ENCODE measurements around the gene MCRIP2. TPM values are rescaled to one million over a fixed set of nuclear protein-coding genes. Genes with fewer than 3 reads are reported as not detected.

MCRIP2 gene
- total RNA-seq, 1 experiment from 2014 or later, result 44.6 TPM

- H3K27ac Mint-ChIP-seq (ENCODE audit: low read depth, unreplicated experiment), result no peak overlapping the region
- TF ChIP-seq CTCF (IDR thresholded peaks at IDR 0.05; ENCODE audit: unreplicated experiment), result peak; percentile 37
- H3K4me1 Mint-ChIP-seq (ENCODE audit: insufficient read depth, unreplicated experiment), result no peaks in the 10 kb centered on the region
- no TSS peak for BruUV-seq (replicated peaks)
- intact Hi-C loops (cut with micrococcal nuclease), result no loop called here
- peak; percentile 71 for DNase-seq (ENCODE audit: unreplicated experiment)
- ChIA-PET CTCF (interaction anchor here (0.6 kb wide), 1 partner anchor 70 kb away, joined by 3 read pairs; the partner anchor contains the start of gene RAB40C), POLR2A (interaction anchor here (0.6 kb wide), 1 partner anchor 56 kb away, joined by 3 read pairs; no protein-coding TSS in a partner anchor)
- no peaks in the 10 kb centered on the region for H3K27me3 Mint-ChIP-seq (ENCODE audit: insufficient read depth, unreplicated experiment)
- no peaks in the 10 kb centered on the region for H3K9me3 Mint-ChIP-seq (ENCODE audit: unreplicated experiment)
- peaks cover 7% of the 10 kb centered on the region for H3K36me3 Mint-ChIP-seq (ENCODE audit: insufficient read depth, unreplicated experiment)
- H3K4me3 Mint-ChIP-seq (ENCODE audit: unreplicated experiment), result no peak overlapping the region
These were observed 19.0 kb downstream of the MCRIP2 start for GRCh38 chr16:660459-661183.

DNA sequence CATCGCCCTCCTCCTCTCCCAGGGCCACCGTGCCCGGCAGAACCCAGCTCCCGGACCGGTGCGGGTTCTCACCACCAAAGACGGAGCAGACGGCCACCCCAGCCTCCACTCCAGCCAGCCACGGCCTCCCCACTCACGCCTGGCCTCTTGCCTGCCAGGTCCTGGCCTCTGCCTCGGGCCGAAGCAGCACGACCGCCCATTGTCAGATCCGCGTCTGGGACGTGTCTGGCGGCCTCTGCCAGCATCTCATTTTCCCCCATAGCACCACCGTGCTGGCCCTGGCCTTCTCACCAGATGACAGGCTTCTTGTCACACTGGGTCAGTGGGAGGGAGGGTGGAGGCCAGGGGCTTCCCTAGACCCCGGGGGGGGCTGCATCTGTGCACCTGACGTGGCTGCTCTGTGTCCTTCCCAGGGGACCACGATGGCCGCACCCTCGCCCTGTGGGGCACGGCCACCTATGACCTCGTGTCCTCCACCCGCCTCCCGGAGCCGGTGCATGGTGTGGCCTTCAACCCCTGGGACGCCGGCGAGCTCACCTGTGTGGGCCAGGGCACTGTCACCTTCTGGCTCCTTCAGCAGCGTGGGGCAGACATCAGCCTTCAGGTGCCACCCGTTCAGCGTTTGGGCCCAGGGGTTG is 19.7 kb downstream of the MCRIP2 start:
- POLR2A ChIA-PET, result no interaction called here

GRCh38 chr16:662095-662494 is 20.5 kb downstream of the MCRIP2 start:
- intact Hi-C loops (cut with micrococcal nuclease), result no loop called here
- ChIA-PET CTCF (interaction anchor here (0.5 to 1.3 kb wide), 6 partner anchors 9 to 535 kb away, joined by 3 to 5 read pairs (median 3); no protein-coding TSS in a partner anchor), POLR2A (interaction anchor here (0.6 to 1.1 kb wide), 2 partner anchors 8 to 137 kb away, joined by 3 to 4 read pairs; no protein-coding TSS in a partner anchor)
- Mint-ChIP-seq H3K9me3 (ENCODE audit: unreplicated experiment) (no peaks in the 10 kb centered on the region), H3K27ac (ENCODE audit: low read depth, unreplicated experiment) (no peak overlapping the region), H3K4me3 (ENCODE audit: unreplicated experiment) (no peak overlapping the region), H3K27me3 (ENCODE audit: insufficient read depth, unreplicated experiment) (no peaks in the 10 kb centered on the region), H3K4me1 (ENCODE audit: insufficient read depth, unreplicated experiment) (no peaks in the 10 kb centered on the region), H3K36me3 (ENCODE audit: insufficient read depth, unreplicated experiment) (no peaks in the 10 kb centered on the region)
- TF ChIP-seq CTCF (IDR thresholded peaks at IDR 0.05; ENCODE audit: unreplicated experiment), result no peak
- no peak for DNase-seq (ENCODE audit: unreplicated experiment)
- no TSS peak for BruUV-seq (replicated peaks)

More for the DNA sequence above, 19.7 kb downstream of the MCRIP2 start:
- no peak for DNase-seq (ENCODE audit: unreplicated experiment)
- H3K27me3 Mint-ChIP-seq (ENCODE audit: insufficient read depth, unreplicated experiment), result no peaks in the 10 kb centered on the region
- H3K27ac Mint-ChIP-seq (ENCODE audit: low read depth, unreplicated experiment), result no peak overlapping the region
- CTCF ChIA-PET, result interaction anchor here (0.5 to 1.0 kb wide), 6 partner anchors 13 to 564 kb away, joined by 3 to 5 read pairs (median 3); partner anchors contain the start of gene TPSG1
- intact Hi-C loops (cut with micrococcal nuclease), result no loop called here
- no peak for TF ChIP-seq CTCF (IDR thresholded peaks at IDR 0.05; ENCODE audit: unreplicated experiment)
- H3K36me3 Mint-ChIP-seq (ENCODE audit: insufficient read depth, unreplicated experiment), result peaks cover 6% of the 10 kb centered on the region
- BruUV-seq (replicated peaks), result no TSS peak
- no peak overlapping the region for H3K4me3 Mint-ChIP-seq (ENCODE audit: unreplicated experiment)
- H3K4me1 Mint-ChIP-seq (ENCODE audit: insufficient read depth, unreplicated experiment), result no peaks in the 10 kb centered on the region
- no peaks in the 10 kb centered on the region for H3K9me3 Mint-ChIP-seq (ENCODE audit: unreplicated experiment)

- intact Hi-C loops (cut with micrococcal nuclease), result no loop called here
- POLR2A ChIA-PET, result interaction anchor here (1.1 kb wide), 1 partner anchor 9 kb away, joined by 4 read pairs; no protein-coding TSS in a partner anchor
These were observed 21.0 kb downstream of the MCRIP2 start for GRCh38 chr16:662597-662996.

More at GRCh38 chr16:662597-662996, 21.0 kb downstream of the MCRIP2 start:
- CTCF ChIA-PET, result interaction anchor here (0.5 to 1.3 kb wide), 3 partner anchors 9 to 79 kb away, joined by 3 to 4 read pairs (median 3); no protein-coding TSS in a partner anchor
- no peak for TF ChIP-seq CTCF (IDR thresholded peaks at IDR 0.05; ENCODE audit: unreplicated experiment)
- H3K4me1 Mint-ChIP-seq (ENCODE audit: insufficient read depth, unreplicated experiment), result no peaks in the 10 kb centered on the region
- no peak for DNase-seq (ENCODE audit: unreplicated experiment)
- no peaks in the 10 kb centered on the region for H3K27me3 Mint-ChIP-seq (ENCODE audit: insufficient read depth, unreplicated experiment)
- no peaks in the 10 kb centered on the region for H3K36me3 Mint-ChIP-seq (ENCODE audit: insufficient read depth, unreplicated experiment)
- no peak overlapping the region for H3K27ac Mint-ChIP-seq (ENCODE audit: low read depth, unreplicated experiment)
- no peak overlapping the region for H3K4me3 Mint-ChIP-seq (ENCODE audit: unreplicated experiment)
- no TSS peak for BruUV-seq (replicated peaks)
- H3K9me3 Mint-ChIP-seq (ENCODE audit: unreplicated experiment), result no peaks in the 10 kb centered on the region
